Measurements from ENCODE around the gene OIP5.
"Not testable (repeated sequence)": the region's sequence is repeated elsewhere in the genome, so short reads cannot be mapped to it uniquely, and the experiment has no call there.

OIP5 gene

DNA sequence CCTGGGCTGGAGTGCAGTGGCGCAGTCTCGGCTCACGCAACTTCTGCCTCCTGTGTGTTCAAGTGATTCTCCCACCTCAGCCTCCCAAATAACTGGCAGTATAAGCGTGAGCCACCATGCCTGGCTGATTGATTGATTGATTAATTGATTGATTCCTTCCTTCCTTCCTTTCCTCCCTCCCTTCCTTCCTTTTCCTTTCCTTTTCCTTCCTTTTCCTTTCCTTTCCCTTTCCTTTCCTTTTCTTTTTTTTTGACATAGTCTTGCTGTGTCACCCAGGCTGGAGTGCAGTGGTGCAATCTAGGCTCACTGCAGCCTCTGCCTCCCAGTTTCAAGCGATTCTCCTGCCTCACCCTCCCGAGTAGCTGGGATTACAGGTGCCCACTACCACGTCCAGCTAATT, 71.5 kb downstream of the OIP5 start:
- DNase-seq = not testable (repeated sequence)

GRCh38 chr15:41259546-41260189, 72.7 kb downstream of the OIP5 start:
- DNase-seq = no peak
